Measurements from ENCODE around the gene CENPX. TPM values are rescaled to one million over a fixed set of nuclear protein-coding genes. Genes with fewer than 3 reads are reported as not detected.
"Not testable (repeated sequence)": the region's sequence is repeated elsewhere in the genome, so short reads cannot be mapped to it uniquely, and the experiment has no call there.

The CENPX gene
- polyA plus RNA-seq, 1 donor, result 28.6 TPM

- DNase-seq (ENCODE audit: low read depth), result no peak
Measured at GRCh38 chr17:82039695-82040299, 17.1 kb upstream of the CENPX start.

GRCh38 chr17:82038796-82039409 lies 16.2 kb upstream of the CENPX start:
- DNase-seq (ENCODE audit: low read depth), result not testable (repeated sequence)

- no peak for DNase-seq (ENCODE audit: low read depth)
Measured at GRCh38 chr17:82037889-82038195, 15.2 kb upstream of the CENPX start.

GRCh38 chr17:82037092-82037888 lies 14.6 kb upstream of the CENPX start, which contains the start of gene DCXR:
Gene DCXR, minus strand, starts transcription at chr17:82037697. Its CDS starts 15 bp downstream, at chr17:82037682.
- DNase-seq (ENCODE audit: low read depth), result peak; percentile 63

GRCh38 chr17:82036634-82037091 lies 14.0 kb upstream of the CENPX start:
- DNase-seq (ENCODE audit: low read depth), result no peak

GRCh38 chr17:82035956-82036633 lies 13.4 kb upstream of the CENPX start:
- DNase-seq (ENCODE audit: low read depth), result no peak

- DNase-seq (ENCODE audit: low read depth), result no peak
Measured at GRCh38 chr17:82035488-82035887, 12.8 kb upstream of the CENPX start.

- DNase-seq (ENCODE audit: low read depth), result no peak
Measured at GRCh38 chr17:82034371-82035011, 11.8 kb upstream of the CENPX start.

- DNase-seq (ENCODE audit: low read depth), result no peak
Measured at GRCh38 chr17:82033359-82034085, 10.8 kb upstream of the CENPX start.

GRCh38 chr17:82031885-82032627 lies 9.4 kb upstream of the CENPX start:
- DNase-seq (ENCODE audit: low read depth), result no peak

GRCh38 chr17:82031303-82031884 lies 8.7 kb upstream of the CENPX start, which contains the start of gene RAC3:
Gene RAC3, plus strand, starts transcription at chr17:82031678. Its CDS starts 84 bp downstream, at chr17:82031762.
- DNase-seq (ENCODE audit: low read depth), result no peak

GRCh38 chr17:82030470-82031302 lies 8.0 kb upstream of the CENPX start:
- peak; percentile 41 for DNase-seq (ENCODE audit: low read depth)

- no peak for DNase-seq (ENCODE audit: low read depth)
Measured at GRCh38 chr17:82029990-82030469, 7.4 kb upstream of the CENPX start.

GRCh38 chr17:82029391-82029790 lies 6.7 kb upstream of the CENPX start:
- no peak for DNase-seq (ENCODE audit: low read depth)

GRCh38 chr17:82028966-82029365 lies 6.3 kb upstream of the CENPX start:
- no peak for DNase-seq (ENCODE audit: low read depth)

- DNase-seq (ENCODE audit: low read depth), result no peak
Measured at GRCh38 chr17:82028246-82028645, 5.6 kb upstream of the CENPX start.

- DNase-seq (ENCODE audit: low read depth), result no peak
Measured at GRCh38 chr17:82025401-82026107, 2.9 kb upstream of the CENPX start.

- DNase-seq (ENCODE audit: low read depth), result no peak
Measured at GRCh38 chr17:82024859-82025258, 2.2 kb upstream of the CENPX start.
